Keratinocyte (primary cell): ENCODE results near the gene CACNB2.

ENCODE experiments used
- CTCF ChIP-seq, 3 experiments: IDR thresholded peaks in 1 of 3; conservative IDR thresholded peaks in 1 of 3; optimal IDR thresholded peaks in 1 of 3; 2 replicates in 2 of 3; 3 replicates in 1 of 3; pipeline versions ENCODE3 to v1.5.1; 2011; ENCODE audit warnings: low read length in 3 of 3, mild to moderate bottlenecking in 3 of 3, moderate library complexity in 2 of 3, control low read depth in 1 of 3, inconsistent platforms in 1 of 3; ENCODE audit not compliant: insufficient read depth in 2 of 3; ENCODE audit errors: extremely low read depth in 1 of 3
- EZH2 ChIP-seq: IDR thresholded peaks from one replicate; pipeline ENCODE4 v1.6.1; 2012; ENCODE audit warnings: inconsistent platforms, mild to moderate bottlenecking, low read length, moderate library complexity

- TF ChIP-seq CTCF (optimal IDR thresholded peaks at IDR 0.05 in 1 of 3, IDR thresholded peaks at IDR 0.05 in 1 of 3, conservative IDR thresholded peaks at IDR 0.05 in 1 of 3; ENCODE audit: extremely low read depth in 1 of 3, insufficient read depth in 2 of 3, low read length in 3 of 3) (no peak), EZH2 (no peak)
Measured at GRCh38 chr10:18261063-18261610, 120.9 kb downstream of the CACNB2 start.
